ENCODE data around the gene IFI44L.

- TF ChIP-seq CTCF (IDR thresholded peaks at IDR 0.05) (no peak), EP300 (IDR thresholded peaks at IDR 0.05; ENCODE audit: low read depth) (no peak), POLR2A (IDR thresholded peaks at IDR 0.05) (no peak)
Observed at GRCh38 chr1:78672428-78672827, 52.2 kb downstream of the IFI44L start.
